ENCODE measurements around the gene SLC7A1. TPM values are rescaled to one million over a fixed set of nuclear protein-coding genes. Genes with fewer than 3 reads are reported as not detected.
A peak's percentile ranks its signal among the peaks of the same experiment; 100 is the strongest.
"Not testable (repeated sequence)": the region's sequence is repeated elsewhere in the genome, so short reads cannot be mapped to it uniquely, and the experiment has no call there.

The SLC7A1 gene
- total RNA-seq, result 43.2 TPM

DNA sequence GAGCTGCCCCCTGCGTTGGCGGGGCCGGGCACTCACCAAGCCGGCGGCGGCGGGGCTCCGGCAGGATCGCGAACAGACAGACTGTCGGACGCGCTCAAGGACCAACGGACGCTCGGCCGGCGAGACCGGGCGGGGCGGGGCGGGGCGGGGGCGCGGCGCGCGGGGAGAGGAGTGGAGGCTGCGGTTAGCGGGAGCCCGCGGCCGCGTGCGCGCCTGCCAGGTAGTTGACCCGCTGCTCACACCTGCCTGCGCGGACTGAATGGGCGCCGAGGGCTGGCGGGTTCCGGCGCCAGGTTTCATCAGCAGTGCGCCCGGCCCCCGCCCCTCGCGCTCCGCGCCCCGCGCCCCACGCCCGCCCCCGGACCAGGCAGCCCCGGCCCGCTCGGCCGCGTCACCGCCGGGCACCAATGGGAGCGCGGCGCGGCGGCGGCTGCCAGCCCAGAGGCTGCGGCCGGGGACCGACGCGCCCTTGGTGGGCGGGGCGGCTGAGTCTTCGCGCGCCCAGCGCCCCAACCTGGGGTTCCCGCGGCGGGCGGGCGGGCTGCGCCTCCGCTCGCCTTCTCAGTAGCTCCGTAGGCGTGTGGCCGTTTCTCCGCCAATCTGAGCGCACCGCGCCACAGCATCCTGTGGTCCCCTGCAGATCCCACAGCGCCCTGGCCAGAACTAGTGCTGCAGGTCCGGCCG, at the start of gene SLC7A1:
TSS of gene SLC7A1 (minus strand) at position 309 of the 684 bp plus-strand sequence. CDS start 59,500 bp downstream, outside the sequence.
- Histone ChIP-seq H3K27ac (peak within 1 kb of the TSS; percentile 98), H3K9me3 (no peaks in the 10 kb centered on the region), H3K36me3 (no peaks in the 10 kb centered on the region), H3K27me3 (no peaks in the 10 kb centered on the region), H3K4me3 (peak within 1 kb of the TSS; percentile 81 to 95), H3K4me1 (peaks cover 25% of the 10 kb centered on the region)
- no peak for DNase-seq (ENCODE audit: extremely low spot score in 2 of 2)
- TF ChIP-seq POLR2AphosphoS5 (IDR thresholded peaks at IDR 0.05; ENCODE audit: insufficient read depth in 1 of 2, low read depth in 1 of 2), result peak in 1 of 2 donors; percentile 53
- no peak for TF ChIP-seq POLR2A (IDR thresholded peaks at IDR 0.05)
- intact Hi-C loops (cut with DNase I), result no loop called here

DNA sequence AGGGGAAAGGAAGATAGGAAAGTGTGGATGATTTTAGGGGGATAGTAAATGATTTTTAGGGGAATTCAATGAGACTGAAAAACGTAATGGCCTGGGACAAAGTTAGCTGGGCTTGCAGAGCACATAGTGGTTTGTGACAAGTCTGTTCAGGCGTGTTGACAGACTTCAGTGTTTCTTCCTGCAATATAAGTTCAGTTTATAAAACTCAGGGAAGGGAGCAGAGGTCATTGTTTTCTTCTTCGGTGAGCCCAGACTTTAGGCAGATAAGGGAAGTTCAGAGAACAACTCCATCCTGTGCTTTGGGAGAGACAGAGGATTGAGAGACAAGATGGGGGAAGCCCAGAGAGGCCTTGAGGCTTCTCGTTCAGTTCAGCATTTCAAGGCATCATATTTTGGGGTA, 45.2 kb upstream of the SLC7A1 start:
- DNase-seq (ENCODE audit: extremely low spot score in 2 of 2), result no peak
- intact Hi-C loops (cut with DNase I), result no loop called here
- Histone ChIP-seq H3K36me3 (no peaks in the 10 kb centered on the region), H3K4me1 (no peaks in the 10 kb centered on the region), H3K9me3 (no peaks in the 10 kb centered on the region), H3K27ac (no peak overlapping the region), H3K27me3 (no peaks in the 10 kb centered on the region), H3K4me3 (no peak overlapping the region)
- TF ChIP-seq, protein P1, sequence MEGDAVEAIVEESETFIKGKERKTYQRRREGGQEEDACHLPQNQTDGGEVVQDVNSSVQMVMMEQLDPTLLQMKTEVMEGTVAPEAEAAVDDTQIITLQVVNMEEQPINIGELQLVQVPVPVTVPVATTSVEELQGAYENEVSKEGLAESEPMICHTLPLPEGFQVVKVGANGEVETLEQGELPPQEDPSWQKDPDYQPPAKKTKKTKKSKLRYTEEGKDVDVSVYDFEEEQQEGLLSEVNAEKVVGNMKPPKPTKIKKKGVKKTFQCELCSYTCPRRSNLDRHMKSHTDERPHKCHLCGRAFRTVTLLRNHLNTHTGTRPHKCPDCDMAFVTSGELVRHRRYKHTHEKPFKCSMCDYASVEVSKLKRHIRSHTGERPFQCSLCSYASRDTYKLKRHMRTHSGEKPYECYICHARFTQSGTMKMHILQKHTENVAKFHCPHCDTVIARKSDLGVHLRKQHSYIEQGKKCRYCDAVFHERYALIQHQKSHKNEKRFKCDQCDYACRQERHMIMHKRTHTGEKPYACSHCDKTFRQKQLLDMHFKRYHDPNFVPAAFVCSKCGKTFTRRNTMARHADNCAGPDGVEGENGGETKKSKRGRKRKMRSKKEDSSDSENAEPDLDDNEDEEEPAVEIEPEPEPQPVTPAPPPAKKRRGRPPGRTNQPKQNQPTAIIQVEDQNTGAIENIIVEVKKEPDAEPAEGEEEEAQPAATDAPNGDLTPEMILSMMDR (IDR thresholded peaks at IDR 0.05), result no peak
- TF ChIP-seq POLR2A (IDR thresholded peaks at IDR 0.05), result no peak
- no peak for TF ChIP-seq POLR2AphosphoS5 (IDR thresholded peaks at IDR 0.05; ENCODE audit: insufficient read depth in 1 of 2, low read depth in 1 of 2)

DNA sequence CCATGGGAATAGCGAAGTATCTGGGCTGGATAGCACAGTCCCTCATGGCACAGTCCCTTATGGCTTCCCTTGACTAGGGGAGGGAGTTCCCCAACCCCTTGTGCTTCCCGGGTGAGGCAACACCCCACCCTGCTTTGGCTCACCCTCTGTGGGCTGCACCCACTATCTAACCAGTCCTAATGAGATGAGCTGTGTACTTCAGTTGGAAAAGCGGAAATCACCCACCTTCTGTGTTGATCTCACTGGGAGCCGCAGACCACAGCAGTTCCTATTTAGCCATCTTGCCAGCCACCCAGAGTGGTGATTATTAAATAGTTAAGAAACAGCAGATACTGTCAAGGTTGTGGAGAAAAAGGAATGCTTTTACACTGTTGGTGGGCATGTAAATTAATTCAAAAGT, 41.3 kb upstream of the SLC7A1 start:
- H3K9me3 ChIP-seq, H3K36me3 ChIP-seq: not testable (repeated sequence)

DNA sequence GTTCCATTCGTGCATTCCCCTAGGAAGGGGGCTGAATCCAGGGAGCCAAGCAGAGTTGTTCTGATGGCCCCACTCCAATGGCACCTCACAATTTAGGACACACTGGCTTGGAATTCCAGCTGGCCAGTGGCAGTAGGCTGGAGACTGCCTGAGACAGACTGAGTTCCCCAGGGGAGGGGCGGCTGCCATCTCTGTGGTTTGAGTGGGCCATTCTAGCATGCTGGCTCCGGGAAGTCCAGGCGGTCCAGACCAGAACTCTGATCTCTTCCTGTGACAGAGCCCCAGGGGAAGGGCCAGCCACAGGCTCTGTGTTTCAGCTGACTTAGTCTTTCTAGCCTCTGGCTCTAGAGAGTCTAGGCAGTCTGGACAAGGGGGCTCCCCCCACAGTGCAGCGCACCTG, 29.5 kb upstream of the SLC7A1 start:
- TF ChIP-seq POLR2AphosphoS5 (IDR thresholded peaks at IDR 0.05; ENCODE audit: insufficient read depth in 1 of 2, low read depth in 1 of 2), result no peak
- TF ChIP-seq, protein P1 (IDR thresholded peaks at IDR 0.05), result no peak
- no peak for TF ChIP-seq POLR2A (IDR thresholded peaks at IDR 0.05)
- no peaks in the 10 kb centered on the region for H3K27me3 ChIP-seq
- no peak overlapping the region for H3K4me3 ChIP-seq
- intact Hi-C loops (cut with DNase I), result no loop called here
- no peak for DNase-seq (ENCODE audit: extremely low spot score in 2 of 2)
- no peaks in the 10 kb centered on the region for H3K36me3 ChIP-seq
- H3K4me1 ChIP-seq, result no peaks in the 10 kb centered on the region
- H3K9me3 ChIP-seq, result no peaks in the 10 kb centered on the region
- no peak overlapping the region for H3K27ac ChIP-seq

More for the DNA sequence above, 41.3 kb upstream of the SLC7A1 start:
- H3K27me3 ChIP-seq; H3K4me3 ChIP-seq; H3K27ac ChIP-seq; intact Hi-C loops (cut with DNase I); DNase-seq (ENCODE audit: extremely low spot score in 2 of 2); H3K4me1 ChIP-seq: not testable (repeated sequence)

DNA sequence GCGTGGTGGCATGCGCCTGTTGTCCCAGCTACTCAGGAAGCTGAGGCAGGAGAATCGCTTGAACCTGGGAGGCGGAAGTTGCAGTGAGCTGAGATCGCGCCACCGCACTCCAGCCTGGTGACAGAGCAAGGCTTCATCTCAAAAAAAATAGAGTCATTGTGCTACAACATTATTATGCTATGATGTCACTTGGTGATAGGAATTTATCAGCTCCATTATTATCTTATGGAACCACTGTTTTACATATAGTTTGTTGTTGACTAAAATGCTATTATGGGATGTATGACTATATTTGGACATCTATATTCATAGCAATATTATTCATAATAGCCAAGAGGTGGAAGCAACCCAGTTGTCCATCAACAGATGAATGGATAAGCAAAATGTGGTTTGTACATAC, 26.4 kb upstream of the SLC7A1 start:
- H3K4me3 ChIP-seq, result no peak overlapping the region
- no peaks in the 10 kb centered on the region for H3K27me3 ChIP-seq
- H3K9me3 ChIP-seq, result no peaks in the 10 kb centered on the region
- no peaks in the 10 kb centered on the region for H3K36me3 ChIP-seq
- DNase-seq (ENCODE audit: extremely low spot score in 2 of 2), result no peak
- H3K4me1 ChIP-seq, result no peaks in the 10 kb centered on the region
- TF ChIP-seq POLR2A (IDR thresholded peaks at IDR 0.05) (no peak), POLR2AphosphoS5 (IDR thresholded peaks at IDR 0.05; ENCODE audit: insufficient read depth in 1 of 2, low read depth in 1 of 2) (no peak)
- TF ChIP-seq, protein P1 (IDR thresholded peaks at IDR 0.05), result no peak
- intact Hi-C loops (cut with DNase I), result no loop called here
- no peak overlapping the region for H3K27ac ChIP-seq

DNA sequence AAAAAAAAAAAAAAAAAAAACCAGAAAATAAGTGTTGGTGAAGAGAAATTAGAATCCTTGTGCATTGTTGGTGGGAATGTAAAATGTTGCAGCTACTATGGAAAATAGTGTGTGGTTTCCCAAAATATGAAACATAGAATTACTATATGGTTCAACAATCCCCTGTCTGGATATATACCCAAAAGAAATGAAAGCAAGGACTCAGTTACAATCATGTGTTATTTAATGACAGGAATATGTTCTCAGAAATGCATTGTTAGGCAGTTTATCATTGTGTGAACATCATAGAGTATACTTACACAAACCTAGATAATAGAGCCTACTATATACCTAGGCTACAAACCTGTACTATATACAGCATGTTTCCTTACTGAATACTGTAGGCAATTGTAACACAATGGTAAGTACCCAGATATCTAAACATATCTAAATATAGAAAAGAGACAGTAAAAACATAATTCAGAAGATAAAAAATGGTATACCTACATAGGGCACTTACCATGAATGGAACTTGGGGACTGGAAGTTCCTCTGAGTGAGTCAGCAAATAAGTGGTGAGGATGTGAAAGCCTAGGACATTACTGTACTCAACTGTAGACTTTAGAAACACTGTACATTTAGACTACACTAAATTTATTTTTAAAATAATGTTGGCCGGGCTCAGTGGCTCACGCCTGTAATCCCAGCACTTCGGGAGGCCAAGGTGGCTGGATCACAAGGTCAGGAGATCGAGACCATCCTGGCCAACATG, 25.7 kb upstream of the SLC7A1 start:
- Histone ChIP-seq H3K36me3 (no peaks in the 10 kb centered on the region), H3K4me3 (no peak overlapping the region), H3K27ac (no peak overlapping the region), H3K9me3 (no peaks in the 10 kb centered on the region), H3K4me1 (no peaks in the 10 kb centered on the region), H3K27me3 (no peaks in the 10 kb centered on the region)
- intact Hi-C loops (cut with DNase I), result no loop called here
- no peak for DNase-seq (ENCODE audit: extremely low spot score in 2 of 2)
- TF ChIP-seq POLR2AphosphoS5 (IDR thresholded peaks at IDR 0.05; ENCODE audit: insufficient read depth in 1 of 2, low read depth in 1 of 2) (no peak), POLR2A (IDR thresholded peaks at IDR 0.05) (no peak)
- TF ChIP-seq, protein P1 (IDR thresholded peaks at IDR 0.05), result no peak

All from vagina (tissue), 2 donors.